WTC11 (cell line): ENCODE measurements around the gene REPIN1. TPM values are rescaled to one million over a fixed set of nuclear protein-coding genes. Genes with fewer than 3 reads are reported as not detected.
A peak's percentile ranks its signal among the peaks of the same experiment; 100 is the strongest.
"Not testable (repeated sequence)": the region's sequence is repeated elsewhere in the genome, so short reads cannot be mapped to it uniquely, and the experiment has no call there.

Source experiments
- ATAC-seq: fragments of 200-7000 bp; cut with Tn5 transposase; 2 replicates; pipeline ENCODE4 v1.10.0; 2021; ENCODE audit warnings: mild to moderate bottlenecking, moderate library complexity
- CTCF ChIA-PET: fragments of 300-600 bp; sonication (Branson Sonifier 250); formaldehyde crosslinking; loops from one replicate; lab custom pipeline; 2021; ENCODE audit warnings: antibody characterized with exemption; lab: Charles Lee
- POLR2A ChIA-PET: fragments of 350-600 bp; sonication (Branson Sonifier 250); formaldehyde crosslinking; loops from one replicate; lab custom pipeline; 2021; ENCODE audit warnings: antibody characterized with exemption; lab: Charles Lee
- DNase-seq: peaks from one replicate; pipeline ENCODE4 v3.0.0; 2021; ENCODE audit warnings: low spot score
- H3K27ac Mint-ChIP-seq: 2 replicates; pipeline ENCODE4 v1.8.0; 2021; ENCODE audit warnings: mixed read lengths
- H3K27me3 Mint-ChIP-seq: 2 replicates; pipeline ENCODE4 v1.8.0; 2021; ENCODE audit warnings: low read depth, mild to moderate bottlenecking, moderate library complexity, mixed read lengths
- H3K36me3 Mint-ChIP-seq: 2 replicates; pipeline ENCODE4 v1.8.0; 2021; ENCODE audit warnings: mixed read lengths
- H3K4me1 Mint-ChIP-seq: 2 replicates; pipeline ENCODE4 v1.8.0; 2022; ENCODE audit warnings: mixed read lengths
- H3K4me3 Mint-ChIP-seq: 2 replicates; pipeline ENCODE4 v1.8.0; 2021; ENCODE audit warnings: mild to moderate bottlenecking, moderate library complexity, mixed read lengths
- H3K9me3 Mint-ChIP-seq: 2 replicates; pipeline ENCODE4 v1.8.0; 2021; ENCODE audit warnings: mixed read lengths
- ETV6 ChIP-seq: sonication (generic); formaldehyde crosslinking; IDR thresholded peaks from 2 replicates; pipeline ENCODE4 v1.8.1; 2022; ENCODE audit warnings: mild to moderate bottlenecking, missing genetic modification reagents
- FOXP1 ChIP-seq: sonication (generic); formaldehyde crosslinking; IDR thresholded peaks from 2 replicates; pipeline ENCODE4 v1.8.0; 2022; ENCODE audit warnings: missing genetic modification reagents, mild to moderate bottlenecking, moderate library complexity, borderline replicate concordance
- GRHL2 ChIP-seq: fragments of 250-450 bp; sonication (Bioruptor Pico); IDR thresholded peaks from 2 replicates; pipeline ENCODE4 v1.8.0; 2022; ENCODE audit warnings: mild to moderate bottlenecking, moderate library complexity; ENCODE audit not compliant: insufficient replicate concordance, severe bottlenecking
- MXD4 ChIP-seq: fragments of 250-450 bp; sonication (Bioruptor Pico); IDR thresholded peaks from 2 replicates; pipeline ENCODE4 v1.8.0; 2021; ENCODE audit warnings: mild to moderate bottlenecking, moderate library complexity, borderline replicate concordance
- RELA ChIP-seq: sonication (generic); formaldehyde crosslinking; IDR thresholded peaks from 2 replicates; pipeline ENCODE4 v1.8.1; 2022; ENCODE audit warnings: missing genetic modification reagents, mild to moderate bottlenecking, borderline replicate concordance
- RORB ChIP-seq: fragments of 250-450 bp; sonication (Bioruptor Pico); IDR thresholded peaks from 2 replicates; pipeline ENCODE4 v1.9.0; 2021; ENCODE audit warnings: mild to moderate bottlenecking
- SMAD3 ChIP-seq: sonication (generic); formaldehyde crosslinking; IDR thresholded peaks from 2 replicates; pipeline ENCODE4 v1.8.0; 2022; ENCODE audit warnings: missing genetic modification reagents, mild to moderate bottlenecking, borderline replicate concordance
- SOX15 ChIP-seq: fragments of 250-450 bp; sonication (Bioruptor Pico); IDR thresholded peaks from 2 replicates; pipeline ENCODE4 v1.9.0; 2021; ENCODE audit warnings: mild to moderate bottlenecking
- TEAD1 ChIP-seq: sonication (generic); formaldehyde crosslinking; IDR thresholded peaks from 2 replicates; pipeline ENCODE4 v1.8.0; 2022; ENCODE audit warnings: mild to moderate bottlenecking, missing genetic modification reagents
- ZNF263 ChIP-seq: sonication (generic); formaldehyde crosslinking; IDR thresholded peaks from 2 replicates; pipeline ENCODE4 v1.8.1; 2022; ENCODE audit warnings: low read depth, mild to moderate bottlenecking, moderate library complexity, missing genetic modification reagents
- ZNF671 ChIP-seq: fragments of 250-450 bp; sonication (Bioruptor Pico); IDR thresholded peaks from 2 replicates; pipeline ENCODE4 v1.8.0; 2021; ENCODE audit warnings: mild to moderate bottlenecking
- total RNA-seq: library from RNA; stranded (reverse); gene quantifications from 3 replicates; pipeline ENCODE4 v1.2.3, GENCODE V29; 2021
- TF ChIP-seq, protein P1 (sequence below): fragments of 250-450 bp; sonication (Bioruptor Pico); IDR thresholded peaks from 2 replicates; pipeline ENCODE4 v2.1.2; 2022; ENCODE audit warnings: mild to moderate bottlenecking, moderate library complexity
- TF ChIP-seq, protein P2 (sequence below): sonication (generic); formaldehyde crosslinking; IDR thresholded peaks from 2 replicates; pipeline ENCODE4 v1.8.1; 2023; ENCODE audit warnings: mild to moderate bottlenecking, missing genetic modification reagents
- TF ChIP-seq, protein P3 (sequence below): fragments of 250-450 bp; sonication (Bioruptor Pico); conservative IDR thresholded peaks from 2 replicates; pipeline ENCODE4 v1.9.0; 2021; ENCODE audit warnings: mild to moderate bottlenecking
- TF ChIP-seq, protein P4 (sequence below): sonication (generic); formaldehyde crosslinking; IDR thresholded peaks from 2 replicates; pipeline ENCODE4 v1.8.0; 2022; ENCODE audit warnings: mild to moderate bottlenecking, missing genetic modification reagents
- TF ChIP-seq, protein P5 (sequence below): fragments of 250-450 bp; sonication (Bioruptor Pico); IDR thresholded peaks from 2 replicates; pipeline ENCODE4 v1.9.0; 2021; ENCODE audit warnings: mild to moderate bottlenecking
- TF ChIP-seq, protein P6 (sequence below): sonication (generic); formaldehyde crosslinking; IDR thresholded peaks from 2 replicates; pipeline ENCODE4 v1.8.0; 2022; ENCODE audit warnings: mild to moderate bottlenecking, missing genetic modification reagents
- TF ChIP-seq, protein P7 (sequence below): fragments of 250-450 bp; sonication (Bioruptor Pico); IDR thresholded peaks from 2 replicates; pipeline ENCODE4 v1.9.0; 2021; ENCODE audit warnings: mild to moderate bottlenecking

REPIN1 gene
- total RNA-seq, 1 experiment from 2014 or later, result 130 TPM

DNA sequence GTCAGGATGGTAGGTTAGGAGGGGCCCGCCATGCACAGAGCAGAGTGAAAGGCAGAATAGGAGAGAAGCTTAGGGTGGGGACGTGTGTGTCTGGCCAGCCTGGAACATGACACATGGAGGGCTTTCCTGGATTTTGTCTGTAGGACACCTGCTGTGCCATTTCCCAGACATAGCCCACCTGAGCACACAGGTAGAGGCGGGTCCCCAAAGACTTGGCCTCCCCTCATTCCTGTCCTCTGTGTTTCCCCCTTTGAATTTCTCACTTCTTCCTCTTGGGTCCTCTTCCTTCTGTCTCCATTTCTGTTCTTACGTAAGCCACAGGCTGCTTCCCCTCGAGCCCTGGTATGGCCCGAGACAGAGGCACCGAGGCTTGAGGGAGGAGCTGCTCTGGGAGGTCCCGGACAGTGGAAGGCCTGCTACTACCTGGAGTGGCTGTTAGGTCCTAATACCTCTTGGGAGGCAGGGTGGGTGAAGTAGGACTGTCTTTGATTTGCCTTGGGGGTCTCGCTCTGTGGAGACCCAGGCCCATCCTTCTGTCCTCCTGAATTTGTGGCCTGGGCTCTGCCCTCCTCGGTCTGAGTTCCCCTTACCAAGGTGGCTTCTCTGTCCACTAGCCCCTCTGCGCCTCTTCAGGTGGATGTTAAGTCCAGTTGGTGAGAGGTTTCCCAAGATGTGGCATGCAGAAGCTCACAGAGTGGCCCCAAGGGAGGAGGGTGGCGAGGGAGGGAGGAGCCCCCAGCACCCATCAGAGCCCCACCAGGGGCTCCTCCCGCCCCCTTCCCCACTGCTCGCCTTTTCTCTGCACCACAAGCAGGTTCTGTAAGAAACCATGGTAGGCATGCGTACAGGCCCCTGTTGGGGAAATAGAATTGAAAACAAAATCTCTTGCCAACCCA lies 16.0 kb downstream of the REPIN1 start:
- peaks cover 20% of the 10 kb centered on the region for H3K36me3 Mint-ChIP-seq
- ATAC-seq (no peak), DNase-seq (peak; percentile 11)
- peak overlapping the region; percentile 97 for H3K27ac Mint-ChIP-seq
- H3K9me3 Mint-ChIP-seq, result no peaks in the 10 kb centered on the region
- TF ChIP-seq ETV6 (CRISPR knock-in tag) (0 out of 2 replicates have a peak, but pooled peaks have one; percentile 17), GRHL2 (CRISPR knock-in tag) (no peak)
- H3K4me1 Mint-ChIP-seq, result peaks cover 79% of the 10 kb centered on the region
- H3K4me3 Mint-ChIP-seq, result peak overlapping the region; percentile 45
- ChIA-PET CTCF (interaction anchor here (0.7 to 5.1 kb wide), 14 partner anchors 10 to 64 kb away, joined by 3 to 33 read pairs (median 4); a partner anchor contains a TSS), POLR2A (interaction anchor here (0.7 to 3.1 kb wide), 10 partner anchors 9 to 47 kb away, joined by 3 to 50 read pairs (median 5); partner anchors contain the start of gene REPIN1)
- no peaks in the 10 kb centered on the region for H3K27me3 Mint-ChIP-seq

DNA sequence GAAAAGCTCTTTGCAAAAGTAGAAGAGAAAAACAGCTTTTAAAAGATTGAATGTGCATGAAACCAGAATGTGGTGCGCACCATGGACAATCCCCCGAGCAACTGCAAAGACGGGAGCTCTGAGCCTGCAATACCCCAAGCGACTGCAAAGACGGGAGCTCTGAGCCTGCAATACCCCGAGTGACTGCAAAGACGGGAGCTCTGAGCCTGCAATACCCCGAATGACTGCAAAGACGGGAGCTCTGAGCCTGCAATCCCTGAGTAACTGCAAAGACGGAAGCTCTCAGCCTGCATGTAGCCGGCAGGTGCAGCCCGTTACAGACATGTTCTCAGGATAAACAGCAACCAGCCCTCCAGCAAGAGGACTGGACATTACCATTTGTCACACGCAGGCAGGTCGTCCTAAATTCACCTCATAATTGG lies 16.7 kb downstream of the REPIN1 start:
- ATAC-seq (no peak), DNase-seq (peak; percentile 8)
- Mint-ChIP-seq H3K36me3 (peaks cover 25% of the 10 kb centered on the region), H3K4me3 (peak overlapping the region; percentile 18; the same call in 1 of the 2 replicates), H3K27ac (peak overlapping the region; percentile 91), H3K27me3 (no peaks in the 10 kb centered on the region), H3K4me1 (peaks cover 72% of the 10 kb centered on the region), H3K9me3 (no peaks in the 10 kb centered on the region)
- ChIA-PET CTCF (interaction anchor here (0.7 to 5.1 kb wide), 4 partner anchors 17 to 49 kb away, joined by 3 to 33 read pairs (median 3); no protein-coding TSS in a partner anchor), POLR2A (interaction anchor here (0.6 to 3.1 kb wide), 2 partner anchors 19 to 30 kb away, joined by 5 to 50 read pairs; a partner anchor contains a TSS)
- TF ChIP-seq, protein P1, sequence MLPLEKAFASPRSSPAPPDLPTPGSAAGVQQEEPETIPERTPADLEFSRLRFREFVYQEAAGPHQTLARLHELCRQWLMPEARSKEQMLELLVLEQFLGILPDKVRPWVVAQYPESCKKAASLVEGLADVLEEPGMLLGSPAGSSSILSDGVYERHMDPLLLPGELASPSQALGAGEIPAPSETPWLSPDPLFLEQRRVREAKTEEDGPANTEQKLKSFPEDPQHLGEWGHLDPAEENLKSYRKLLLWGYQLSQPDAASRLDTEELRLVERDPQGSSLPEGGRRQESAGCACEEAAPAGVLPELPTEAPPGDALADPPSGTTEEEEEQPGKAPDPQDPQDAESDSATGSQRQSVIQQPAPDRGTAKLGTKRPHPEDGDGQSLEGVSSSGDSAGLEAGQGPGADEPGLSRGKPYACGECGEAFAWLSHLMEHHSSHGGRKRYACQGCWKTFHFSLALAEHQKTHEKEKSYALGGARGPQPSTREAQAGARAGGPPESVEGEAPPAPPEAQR (CRISPR knock-in tag), result no peak
- TF ChIP-seq SMAD3 (CRISPR knock-in tag) (no peak), RORB (no peak), MXD4 (CRISPR knock-in tag) (no peak), TEAD1 (CRISPR knock-in tag) (no peak), RELA (no peak), ZNF263 (no peak), FOXP1 (no peak), ZNF671 (CRISPR knock-in tag) (no peak), SOX15 (CRISPR knock-in tag) (no peak), ETV6 (CRISPR knock-in tag) (no peak)
- TF ChIP-seq, protein P2, sequence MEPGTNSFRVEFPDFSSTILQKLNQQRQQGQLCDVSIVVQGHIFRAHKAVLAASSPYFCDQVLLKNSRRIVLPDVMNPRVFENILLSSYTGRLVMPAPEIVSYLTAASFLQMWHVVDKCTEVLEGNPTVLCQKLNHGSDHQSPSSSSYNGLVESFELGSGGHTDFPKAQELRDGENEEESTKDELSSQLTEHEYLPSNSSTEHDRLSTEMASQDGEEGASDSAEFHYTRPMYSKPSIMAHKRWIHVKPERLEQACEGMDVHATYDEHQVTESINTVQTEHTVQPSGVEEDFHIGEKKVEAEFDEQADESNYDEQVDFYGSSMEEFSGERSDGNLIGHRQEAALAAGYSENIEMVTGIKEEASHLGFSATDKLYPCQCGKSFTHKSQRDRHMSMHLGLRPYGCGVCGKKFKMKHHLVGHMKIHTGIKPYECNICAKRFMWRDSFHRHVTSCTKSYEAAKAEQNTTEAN (CRISPR knock-in tag), result no peak
- TF ChIP-seq, protein P3, sequence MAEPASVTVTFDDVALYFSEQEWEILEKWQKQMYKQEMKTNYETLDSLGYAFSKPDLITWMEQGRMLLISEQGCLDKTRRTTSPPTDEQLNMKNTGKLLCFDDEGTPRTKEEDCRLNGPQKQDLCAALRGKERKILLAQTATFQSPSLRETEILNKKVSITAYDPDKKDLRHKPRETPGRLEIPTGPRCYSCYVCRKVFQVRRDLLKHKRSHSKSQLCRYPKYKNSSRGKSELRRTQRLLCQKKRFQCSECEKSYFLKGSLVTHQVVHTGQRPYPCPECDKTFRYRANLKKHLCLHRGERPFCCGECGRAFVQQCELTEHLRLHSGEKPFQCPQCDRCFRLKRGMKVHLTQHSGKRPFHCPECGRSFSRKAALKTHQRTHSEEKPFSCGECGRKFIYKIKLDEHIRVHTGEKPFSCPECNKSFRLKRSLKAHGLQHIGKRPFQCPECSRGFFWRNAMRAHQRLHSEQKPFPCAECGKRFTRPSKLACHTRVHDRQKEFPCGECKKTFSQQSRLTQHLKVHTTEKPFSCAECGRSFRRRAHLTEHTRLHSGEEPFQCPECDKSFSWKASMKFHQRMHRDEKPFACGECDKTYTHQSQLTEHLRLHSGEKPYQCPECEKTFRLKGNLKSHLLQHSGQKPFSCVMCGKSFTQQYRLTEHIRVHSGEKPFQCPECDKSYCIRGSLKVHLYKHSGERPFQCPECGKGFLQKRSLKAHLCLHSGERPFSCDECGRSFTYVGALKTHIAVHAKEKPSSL, result no peak
- TF ChIP-seq, protein P4, sequence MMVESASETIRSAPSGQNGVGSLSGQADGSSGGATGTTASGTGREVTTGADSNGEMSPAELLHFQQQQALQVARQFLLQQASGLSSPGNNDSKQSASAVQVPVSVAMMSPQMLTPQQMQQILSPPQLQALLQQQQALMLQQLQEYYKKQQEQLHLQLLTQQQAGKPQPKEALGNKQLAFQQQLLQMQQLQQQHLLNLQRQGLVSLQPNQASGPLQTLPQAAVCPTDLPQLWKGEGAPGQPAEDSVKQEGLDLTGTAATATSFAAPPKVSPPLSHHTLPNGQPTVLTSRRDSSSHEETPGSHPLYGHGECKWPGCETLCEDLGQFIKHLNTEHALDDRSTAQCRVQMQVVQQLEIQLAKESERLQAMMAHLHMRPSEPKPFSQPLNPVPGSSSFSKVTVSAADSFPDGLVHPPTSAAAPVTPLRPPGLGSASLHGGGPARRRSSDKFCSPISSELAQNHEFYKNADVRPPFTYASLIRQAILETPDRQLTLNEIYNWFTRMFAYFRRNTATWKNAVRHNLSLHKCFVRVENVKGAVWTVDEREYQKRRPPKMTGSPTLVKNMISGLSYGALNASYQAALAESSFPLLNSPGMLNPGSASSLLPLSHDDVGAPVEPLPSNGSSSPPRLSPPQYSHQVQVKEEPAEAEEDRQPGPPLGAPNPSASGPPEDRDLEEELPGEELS, result no peak
- TF ChIP-seq, protein P5, sequence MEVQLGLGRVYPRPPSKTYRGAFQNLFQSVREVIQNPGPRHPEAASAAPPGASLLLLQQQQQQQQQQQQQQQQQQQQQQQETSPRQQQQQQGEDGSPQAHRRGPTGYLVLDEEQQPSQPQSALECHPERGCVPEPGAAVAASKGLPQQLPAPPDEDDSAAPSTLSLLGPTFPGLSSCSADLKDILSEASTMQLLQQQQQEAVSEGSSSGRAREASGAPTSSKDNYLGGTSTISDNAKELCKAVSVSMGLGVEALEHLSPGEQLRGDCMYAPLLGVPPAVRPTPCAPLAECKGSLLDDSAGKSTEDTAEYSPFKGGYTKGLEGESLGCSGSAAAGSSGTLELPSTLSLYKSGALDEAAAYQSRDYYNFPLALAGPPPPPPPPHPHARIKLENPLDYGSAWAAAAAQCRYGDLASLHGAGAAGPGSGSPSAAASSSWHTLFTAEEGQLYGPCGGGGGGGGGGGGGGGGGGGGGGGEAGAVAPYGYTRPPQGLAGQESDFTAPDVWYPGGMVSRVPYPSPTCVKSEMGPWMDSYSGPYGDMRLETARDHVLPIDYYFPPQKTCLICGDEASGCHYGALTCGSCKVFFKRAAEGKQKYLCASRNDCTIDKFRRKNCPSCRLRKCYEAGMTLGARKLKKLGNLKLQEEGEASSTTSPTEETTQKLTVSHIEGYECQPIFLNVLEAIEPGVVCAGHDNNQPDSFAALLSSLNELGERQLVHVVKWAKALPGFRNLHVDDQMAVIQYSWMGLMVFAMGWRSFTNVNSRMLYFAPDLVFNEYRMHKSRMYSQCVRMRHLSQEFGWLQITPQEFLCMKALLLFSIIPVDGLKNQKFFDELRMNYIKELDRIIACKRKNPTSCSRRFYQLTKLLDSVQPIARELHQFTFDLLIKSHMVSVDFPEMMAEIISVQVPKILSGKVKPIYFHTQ (CRISPR knock-in tag), result no peak
- TF ChIP-seq, protein P6, sequence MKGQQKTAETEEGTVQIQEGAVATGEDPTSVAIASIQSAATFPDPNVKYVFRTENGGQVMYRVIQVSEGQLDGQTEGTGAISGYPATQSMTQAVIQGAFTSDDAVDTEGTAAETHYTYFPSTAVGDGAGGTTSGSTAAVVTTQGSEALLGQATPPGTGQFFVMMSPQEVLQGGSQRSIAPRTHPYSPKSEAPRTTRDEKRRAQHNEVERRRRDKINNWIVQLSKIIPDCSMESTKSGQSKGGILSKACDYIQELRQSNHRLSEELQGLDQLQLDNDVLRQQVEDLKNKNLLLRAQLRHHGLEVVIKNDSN, result no peak
- TF ChIP-seq, protein P7, sequence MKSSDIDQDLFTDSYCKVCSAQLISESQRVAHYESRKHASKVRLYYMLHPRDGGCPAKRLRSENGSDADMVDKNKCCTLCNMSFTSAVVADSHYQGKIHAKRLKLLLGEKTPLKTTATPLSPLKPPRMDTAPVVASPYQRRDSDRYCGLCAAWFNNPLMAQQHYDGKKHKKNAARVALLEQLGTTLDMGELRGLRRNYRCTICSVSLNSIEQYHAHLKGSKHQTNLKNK (CRISPR knock-in tag), result no peak

DNA sequence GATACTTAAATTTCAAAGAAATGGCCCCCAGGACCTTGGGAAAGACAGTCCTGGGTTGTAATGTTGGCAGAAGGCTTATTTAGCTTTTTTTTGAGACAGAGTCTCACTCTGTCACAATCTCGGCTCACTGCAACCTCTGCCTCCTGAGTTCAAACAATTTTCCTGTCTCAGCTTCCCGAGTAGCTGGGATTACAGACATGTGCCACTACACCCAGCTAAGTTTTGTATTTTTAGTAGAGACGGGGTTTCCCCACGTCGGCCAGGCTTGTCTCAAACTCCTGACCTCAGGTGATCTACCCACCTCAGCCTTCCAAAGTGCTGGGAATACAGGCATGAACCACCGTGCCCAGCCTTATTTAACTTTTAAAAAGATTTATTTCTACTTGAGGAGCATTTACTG lies 17.3 kb downstream of the REPIN1 start:
- ChIA-PET POLR2A (interaction anchor here (0.6 to 3.1 kb wide), 3 partner anchors 14 to 31 kb away, joined by 3 to 50 read pairs (median 5); a partner anchor contains a TSS), CTCF (interaction anchor here (1.1 to 5.1 kb wide), 2 partner anchors 17 to 25 kb away, joined by 3 to 33 read pairs; no protein-coding TSS in a partner anchor)
- H3K27me3 Mint-ChIP-seq, H3K4me3 Mint-ChIP-seq, ATAC-seq, DNase-seq, H3K9me3 Mint-ChIP-seq: not testable (repeated sequence)
- H3K27ac Mint-ChIP-seq, result peak overlapping the region; percentile 91
- H3K36me3 Mint-ChIP-seq, result peaks cover 31% of the 10 kb centered on the region
- peaks cover 69% of the 10 kb centered on the region for H3K4me1 Mint-ChIP-seq
